ENCODE data around the gene RHEBL1. TPM values are rescaled to one million over a fixed set of nuclear protein-coding genes. Genes with fewer than 3 reads are reported as not detected.

The RHEBL1 gene
- total and polyA plus RNA-seq, 4 donors = 0.29 to 1.2 (median 0.36) TPM; not detected in 1

GRCh38 chr12:49105504-49106084 lies 35.8 kb upstream of the RHEBL1 start:
- no peaks in the 10 kb centered on the region for H3K27me3 ChIP-seq (ENCODE audit: control insufficient read depth in 4 of 4, insufficient read depth in 4 of 4, low read length in 3 of 4)
- 86% methylated on average over 9 of the region's 9 CpGs for WGBS
- no peak for TF ChIP-seq ATF3 (IDR thresholded peaks at IDR 0.05)
- TF ChIP-seq RXRA (IDR thresholded peaks at IDR 0.05) = no peak
- TF ChIP-seq HNF4G (IDR thresholded peaks at IDR 0.05) = no peak
- no peak for TF ChIP-seq MAX (IDR thresholded peaks at IDR 0.05)
- no peak for TF ChIP-seq FOXA1 (IDR thresholded peaks at IDR 0.05)
- TF ChIP-seq CTCF (IDR thresholded peaks at IDR 0.05; ENCODE audit: low read depth, low read length, missing input control) = no peak
- TF ChIP-seq REST (IDR thresholded peaks at IDR 0.05) = no peak
- no peak for TF ChIP-seq ZBTB33 (IDR thresholded peaks at IDR 0.05)
- TF ChIP-seq SP1 (IDR thresholded peaks at IDR 0.05) = no peak
- H3K36me3 ChIP-seq (ENCODE audit: control insufficient read depth in 4 of 4, insufficient read depth in 3 of 4, low read depth in 1 of 4, low read length in 3 of 4) = peaks cover 14 to 34% (median 26%) of the 10 kb centered on the region in 4 donors
- no peaks in the 10 kb centered on the region for H3K9me3 ChIP-seq (ENCODE audit: control insufficient read depth in 4 of 4, low read length in 3 of 4)
- H3K27ac ChIP-seq (ENCODE audit: low read depth in 1 of 2, low read length in 2 of 2) = no peak overlapping the region
- DNase-seq (ENCODE audit: low spot score) = no peak
- no peak overlapping the region for H3K4me3 ChIP-seq (ENCODE audit: low read depth in 1 of 3, low read length in 3 of 3)
- peaks cover 5 to 16% (median 14%) of the 10 kb centered on the region in 4 donors for H3K4me1 ChIP-seq (ENCODE audit: control insufficient read depth in 4 of 4, insufficient read depth in 4 of 4, low read length in 3 of 4)
- H3K9ac ChIP-seq (ENCODE audit: low read depth in 1 of 2, low read length in 2 of 2) = no peak overlapping the region

GRCh38 chr12:49104822-49105221 lies 35.0 kb upstream of the RHEBL1 start:
- Histone ChIP-seq H3K4me3 (ENCODE audit: low read depth in 1 of 3, low read length in 3 of 3) (no peak overlapping the region), H3K4me1 (ENCODE audit: control insufficient read depth in 4 of 4, insufficient read depth in 4 of 4, low read length in 3 of 4) (peaks cover 5 to 15% (median 13%) of the 10 kb centered on the region in 4 donors), H3K9ac (ENCODE audit: low read depth in 1 of 2, low read length in 2 of 2) (no peak overlapping the region), H3K36me3 (ENCODE audit: control insufficient read depth in 4 of 4, insufficient read depth in 3 of 4, low read depth in 1 of 4, low read length in 3 of 4) (peaks cover 14 to 42% (median 33%) of the 10 kb centered on the region in 4 donors), H3K9me3 (ENCODE audit: control insufficient read depth in 4 of 4, low read length in 3 of 4) (no peaks in the 10 kb centered on the region), H3K27me3 (ENCODE audit: control insufficient read depth in 4 of 4, insufficient read depth in 4 of 4, low read length in 3 of 4) (no peaks in the 10 kb centered on the region), H3K27ac (ENCODE audit: low read depth in 1 of 2, low read length in 2 of 2) (no peak overlapping the region)
- TF ChIP-seq RAD21 (IDR thresholded peaks at IDR 0.05) = no peak
- TF ChIP-seq ATF3 (IDR thresholded peaks at IDR 0.05) = no peak
- no peak for TF ChIP-seq REST (IDR thresholded peaks at IDR 0.05)
- no peak for TF ChIP-seq TAF1 (conservative IDR thresholded peaks at IDR 0.05)
- TF ChIP-seq YY1 (IDR thresholded peaks at IDR 0.05) = no peak
- no peak for TF ChIP-seq JUND (IDR thresholded peaks at IDR 0.05)
- TF ChIP-seq GABPA (IDR thresholded peaks at IDR 0.05 in 1 of 2, conservative IDR thresholded peaks at IDR 0.05 in 1 of 2) = no peak
- no peak for TF ChIP-seq SP1 (IDR thresholded peaks at IDR 0.05)
- TF ChIP-seq CTCF (IDR thresholded peaks at IDR 0.05; ENCODE audit: low read depth, low read length, missing input control) = no peak
- TF ChIP-seq FOXA1 (IDR thresholded peaks at IDR 0.05) = no peak
- DNase-seq (ENCODE audit: low spot score) = no peak
- 88% methylated on average over 3 of the region's 3 CpGs for WGBS
